GM23338 (cell line): Measurements from ENCODE around the gene HIVEP2.

ENCODE experiments used
- CREB1 ChIP-seq: fragments of 250-450 bp; sonication (Bioruptor Pico); IDR thresholded peaks from 2 replicates; pipeline ENCODE4 v1.5.0; 2020; ENCODE audit warnings: low read depth, mild to moderate bottlenecking, moderate library complexity
- EZH2 ChIP-seq: fragments of 200-600 bp; sonication (generic); IDR thresholded peaks from one replicate; pipeline ENCODE4 v1.8.0; 2017; ENCODE audit warnings: antibody characterized with exemption, mild to moderate bottlenecking, low read depth; ENCODE audit not compliant: unreplicated experiment
- EZH2phosphoT487 ChIP-seq: fragments of 200-600 bp; sonication (generic); IDR thresholded peaks from one replicate; pipeline ENCODE4 v1.8.1; 2018; ENCODE audit warnings: antibody characterized with exemption; ENCODE audit not compliant: unreplicated experiment
- JUNB ChIP-seq: IDR thresholded peaks from one replicate; pipeline ENCODE4 v1.6.1; 2016; ENCODE audit warnings: antibody characterized with exemption; ENCODE audit not compliant: unreplicated experiment
- NANOG ChIP-seq: IDR thresholded peaks from 2 replicates; pipeline ENCODE4 v1.6.1; 2016; ENCODE audit warnings: antibody characterized with exemption, borderline replicate concordance
- POLR2AphosphoS5 ChIP-seq: IDR thresholded peaks from 2 replicates; pipeline ENCODE4 v1.6.1; 2016; ENCODE audit warnings: antibody characterized with exemption, low read depth
- ZNF114 ChIP-seq: fragments of 250-450 bp; sonication (Bioruptor Pico); IDR thresholded peaks from 2 replicates; pipeline ENCODE4 v1.5.0; 2020; ENCODE audit warnings: mild to moderate bottlenecking, moderate library complexity
- TF ChIP-seq, protein P1 (sequence below), 2 experiments: fragments of 200-600 bp in 1 of 2; sonication (generic) in 1 of 2; conservative IDR thresholded peaks; 2 replicates each; pipeline versions ENCODE4 v1.5.1 to v1.6.1; 2016 to 2017; ENCODE audit warnings: antibody characterized with exemption in 2 of 2, low read depth in 2 of 2, mild to moderate bottlenecking in 2 of 2, moderate library complexity in 1 of 2
- TF ChIP-seq, protein P2 (sequence below): IDR thresholded peaks from one replicate; pipeline ENCODE4 v1.6.1; 2018; ENCODE audit warnings: antibody characterized with exemption; ENCODE audit not compliant: unreplicated experiment

DNA sequence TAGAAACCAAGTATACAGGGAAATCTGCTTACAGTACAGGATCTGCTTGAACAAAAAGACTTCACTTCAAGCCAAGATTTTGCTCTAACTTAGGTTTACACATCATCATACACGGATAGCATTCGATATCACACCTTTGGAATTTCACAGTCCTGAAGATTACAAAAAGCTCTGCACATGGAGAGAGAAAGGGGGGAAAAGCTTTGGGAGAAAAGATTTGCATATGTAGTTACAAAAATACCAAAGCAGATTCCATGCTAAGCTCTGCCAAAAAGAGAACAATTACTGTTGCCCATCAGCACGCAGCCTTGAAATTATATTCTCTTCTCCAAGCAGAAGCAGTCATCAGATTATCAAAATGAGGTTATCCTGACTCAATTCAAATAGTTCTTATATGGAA is 62.0 kb downstream of the HIVEP2 start:
- TF ChIP-seq EZH2phosphoT487, result no peak
- TF ChIP-seq, protein P1, sequence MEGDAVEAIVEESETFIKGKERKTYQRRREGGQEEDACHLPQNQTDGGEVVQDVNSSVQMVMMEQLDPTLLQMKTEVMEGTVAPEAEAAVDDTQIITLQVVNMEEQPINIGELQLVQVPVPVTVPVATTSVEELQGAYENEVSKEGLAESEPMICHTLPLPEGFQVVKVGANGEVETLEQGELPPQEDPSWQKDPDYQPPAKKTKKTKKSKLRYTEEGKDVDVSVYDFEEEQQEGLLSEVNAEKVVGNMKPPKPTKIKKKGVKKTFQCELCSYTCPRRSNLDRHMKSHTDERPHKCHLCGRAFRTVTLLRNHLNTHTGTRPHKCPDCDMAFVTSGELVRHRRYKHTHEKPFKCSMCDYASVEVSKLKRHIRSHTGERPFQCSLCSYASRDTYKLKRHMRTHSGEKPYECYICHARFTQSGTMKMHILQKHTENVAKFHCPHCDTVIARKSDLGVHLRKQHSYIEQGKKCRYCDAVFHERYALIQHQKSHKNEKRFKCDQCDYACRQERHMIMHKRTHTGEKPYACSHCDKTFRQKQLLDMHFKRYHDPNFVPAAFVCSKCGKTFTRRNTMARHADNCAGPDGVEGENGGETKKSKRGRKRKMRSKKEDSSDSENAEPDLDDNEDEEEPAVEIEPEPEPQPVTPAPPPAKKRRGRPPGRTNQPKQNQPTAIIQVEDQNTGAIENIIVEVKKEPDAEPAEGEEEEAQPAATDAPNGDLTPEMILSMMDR (conservative IDR thresholded peaks at IDR 0.05; ENCODE audit: low read depth in 2 of 2), result no peak
- no peak for TF ChIP-seq POLR2AphosphoS5
- no peak for TF ChIP-seq JUNB
- no peak for TF ChIP-seq EZH2
- no peak for TF ChIP-seq CREB1 (CRISPR knock-in tag)
- TF ChIP-seq ZNF114, result no peak
- TF ChIP-seq, protein P2, sequence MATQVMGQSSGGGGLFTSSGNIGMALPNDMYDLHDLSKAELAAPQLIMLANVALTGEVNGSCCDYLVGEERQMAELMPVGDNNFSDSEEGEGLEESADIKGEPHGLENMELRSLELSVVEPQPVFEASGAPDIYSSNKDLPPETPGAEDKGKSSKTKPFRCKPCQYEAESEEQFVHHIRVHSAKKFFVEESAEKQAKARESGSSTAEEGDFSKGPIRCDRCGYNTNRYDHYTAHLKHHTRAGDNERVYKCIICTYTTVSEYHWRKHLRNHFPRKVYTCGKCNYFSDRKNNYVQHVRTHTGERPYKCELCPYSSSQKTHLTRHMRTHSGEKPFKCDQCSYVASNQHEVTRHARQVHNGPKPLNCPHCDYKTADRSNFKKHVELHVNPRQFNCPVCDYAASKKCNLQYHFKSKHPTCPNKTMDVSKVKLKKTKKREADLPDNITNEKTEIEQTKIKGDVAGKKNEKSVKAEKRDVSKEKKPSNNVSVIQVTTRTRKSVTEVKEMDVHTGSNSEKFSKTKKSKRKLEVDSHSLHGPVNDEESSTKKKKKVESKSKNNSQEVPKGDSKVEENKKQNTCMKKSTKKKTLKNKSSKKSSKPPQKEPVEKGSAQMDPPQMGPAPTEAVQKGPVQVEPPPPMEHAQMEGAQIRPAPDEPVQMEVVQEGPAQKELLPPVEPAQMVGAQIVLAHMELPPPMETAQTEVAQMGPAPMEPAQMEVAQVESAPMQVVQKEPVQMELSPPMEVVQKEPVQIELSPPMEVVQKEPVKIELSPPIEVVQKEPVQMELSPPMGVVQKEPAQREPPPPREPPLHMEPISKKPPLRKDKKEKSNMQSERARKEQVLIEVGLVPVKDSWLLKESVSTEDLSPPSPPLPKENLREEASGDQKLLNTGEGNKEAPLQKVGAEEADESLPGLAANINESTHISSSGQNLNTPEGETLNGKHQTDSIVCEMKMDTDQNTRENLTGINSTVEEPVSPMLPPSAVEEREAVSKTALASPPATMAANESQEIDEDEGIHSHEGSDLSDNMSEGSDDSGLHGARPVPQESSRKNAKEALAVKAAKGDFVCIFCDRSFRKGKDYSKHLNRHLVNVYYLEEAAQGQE, result no peak
- TF ChIP-seq NANOG, result no peak
